ENCODE data around the gene UBE2I.
"Not testable (repeated sequence)": the region's sequence is repeated elsewhere in the genome, so short reads cannot be mapped to it uniquely, and the experiment has no call there.

Gene UBE2I

DNA sequence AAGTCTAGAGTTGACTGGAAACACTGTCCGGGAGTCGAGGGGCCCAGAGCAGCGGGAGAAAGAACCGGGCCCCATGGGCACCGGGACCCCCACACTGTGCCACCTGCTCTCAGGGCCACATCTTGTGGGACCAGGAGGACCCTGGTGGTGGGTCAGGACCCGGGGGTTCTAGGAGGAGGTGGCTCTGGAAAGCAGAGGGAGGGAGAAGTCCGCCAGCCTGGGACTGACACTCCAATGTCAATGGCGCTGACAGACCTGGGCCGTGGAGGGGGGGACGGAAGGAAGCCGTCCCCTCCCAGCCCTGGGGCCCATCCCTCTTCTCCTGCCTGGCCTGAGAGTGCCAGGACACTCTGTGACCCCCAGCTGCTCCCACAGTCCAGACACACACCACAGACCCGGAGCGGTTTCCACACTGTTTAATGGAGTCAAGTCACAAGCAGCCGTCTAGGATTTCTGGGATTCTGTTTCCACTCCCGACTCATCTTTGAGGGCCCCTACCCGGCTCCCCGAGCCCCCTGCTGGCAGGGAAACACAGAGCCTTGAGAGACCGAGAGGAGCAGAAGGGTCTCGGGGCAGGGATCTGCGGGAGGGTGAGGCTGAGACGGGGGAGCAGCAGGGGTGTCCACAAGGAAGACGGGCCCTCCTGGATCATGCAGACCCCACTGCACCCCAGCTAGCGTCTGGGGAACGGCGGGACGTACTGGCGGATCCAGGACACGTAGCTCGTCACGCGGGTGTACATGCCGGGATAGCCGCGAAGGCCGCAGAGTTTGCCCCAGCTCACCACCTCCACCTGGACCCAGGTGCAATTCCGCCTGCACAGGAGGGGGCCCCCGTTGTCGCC is 23.5 kb upstream of the UBE2I start:
- H3K4me1 ChIP-seq (ENCODE audit: control insufficient read depth in 1 of 2, insufficient read depth in 2 of 2, low read length in 2 of 2) = peaks cover 0 to 8% of the 10 kb centered on the region in 2 donors
- peaks cover 20 to 31% of the 10 kb centered on the region in 2 donors for H3K27me3 ChIP-seq (ENCODE audit: control insufficient read depth in 1 of 2, insufficient read depth in 2 of 2, low read length in 2 of 2)
- H3K27ac ChIP-seq (ENCODE audit: low read depth, low read length) = no peak overlapping the region
- H3K36me3 ChIP-seq (ENCODE audit: control insufficient read depth in 1 of 2, insufficient read depth in 2 of 2, low read length in 2 of 2) = no peaks in the 10 kb centered on the region
- H3K4me3 ChIP-seq (ENCODE audit: low read depth in 1 of 2, low read length in 2 of 2) = no peak overlapping the region
- H3K9ac ChIP-seq (ENCODE audit: low read depth in 1 of 2, low read length in 2 of 2) = no peak overlapping the region
- no peaks in the 10 kb centered on the region for H3K9me3 ChIP-seq (ENCODE audit: control insufficient read depth in 1 of 2, low read length in 2 of 2)

DNA sequence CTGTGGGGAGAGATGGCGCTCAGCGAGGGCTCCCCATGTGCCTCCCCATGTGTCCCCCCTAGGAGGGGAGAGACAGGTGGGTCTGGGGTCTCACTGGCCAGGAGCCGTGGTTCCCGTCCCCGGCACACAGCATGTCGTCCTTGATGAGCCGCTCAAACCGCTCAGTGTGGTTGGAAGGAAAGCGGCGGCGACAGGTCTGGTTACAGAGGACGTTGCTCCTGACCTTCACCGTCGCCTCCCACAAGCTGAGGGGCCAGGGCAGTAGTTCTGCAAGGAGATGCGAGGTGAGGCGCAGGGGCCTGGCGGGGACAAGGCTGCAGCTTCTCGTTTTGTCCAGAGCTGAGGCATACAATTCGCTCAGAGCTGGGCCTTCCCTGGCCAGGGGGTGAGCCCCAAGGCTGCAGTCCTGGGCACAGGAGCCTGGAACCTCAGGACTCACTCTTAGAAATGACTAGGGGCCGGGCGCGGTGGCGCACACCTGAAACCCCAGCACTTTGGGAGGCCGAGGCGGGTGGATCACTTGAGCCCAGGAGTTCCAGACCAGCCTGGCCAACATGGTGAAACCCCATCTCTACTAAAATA is 22.8 kb upstream of the UBE2I start:
- H3K27ac ChIP-seq (ENCODE audit: low read depth, low read length) = no peak overlapping the region
- no peaks in the 10 kb centered on the region for H3K9me3 ChIP-seq (ENCODE audit: control insufficient read depth in 1 of 2, low read length in 2 of 2)
- H3K9ac ChIP-seq (ENCODE audit: low read depth in 1 of 2, low read length in 2 of 2) = no peak overlapping the region
- no peak overlapping the region for H3K4me3 ChIP-seq (ENCODE audit: low read depth in 1 of 2, low read length in 2 of 2)
- H3K36me3 ChIP-seq (ENCODE audit: control insufficient read depth in 1 of 2, insufficient read depth in 2 of 2, low read length in 2 of 2) = no peaks in the 10 kb centered on the region
- H3K27me3 ChIP-seq (ENCODE audit: control insufficient read depth in 1 of 2, insufficient read depth in 2 of 2, low read length in 2 of 2) = peaks cover 20 to 31% of the 10 kb centered on the region in 2 donors
- H3K4me1 ChIP-seq (ENCODE audit: control insufficient read depth in 1 of 2, insufficient read depth in 2 of 2, low read length in 2 of 2) = peaks cover 0 to 15% of the 10 kb centered on the region in 2 donors

DNA sequence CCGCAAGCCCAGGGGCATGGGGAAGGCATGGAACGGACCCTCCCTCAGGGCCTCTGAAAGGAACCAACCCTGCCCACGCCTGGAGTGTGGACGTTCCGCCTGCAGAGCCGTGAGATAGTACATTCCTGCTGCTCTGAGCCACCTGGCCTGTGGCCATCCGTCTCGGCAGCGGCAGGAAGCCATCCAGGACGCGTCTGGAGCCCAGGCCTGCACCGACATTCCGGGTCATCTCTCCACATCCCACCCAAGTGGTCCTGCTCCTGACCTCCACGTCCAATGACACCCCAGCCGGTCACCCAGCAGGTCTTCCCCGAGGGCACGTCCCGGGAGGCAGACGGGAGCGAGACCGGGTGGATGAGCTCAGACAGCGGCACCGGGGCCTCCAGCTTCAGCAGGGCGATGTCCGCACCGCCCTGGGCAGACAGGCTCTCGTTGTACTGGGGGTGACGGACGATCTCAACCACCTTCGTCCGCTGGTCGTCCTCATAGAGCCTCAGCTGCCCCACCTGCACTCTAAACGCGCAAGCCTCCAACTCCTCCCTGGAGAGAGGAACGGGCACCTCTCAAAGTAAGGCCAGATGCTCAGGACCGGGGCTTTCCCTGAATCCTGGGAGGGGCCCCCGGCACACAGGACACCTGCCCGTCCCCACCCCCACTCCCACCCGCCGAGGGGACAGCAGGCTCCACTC is 21.3 kb upstream of the UBE2I start:
- Histone ChIP-seq H3K27me3 (ENCODE audit: control insufficient read depth in 1 of 2, insufficient read depth in 2 of 2, low read length in 2 of 2) (peaks cover 20 to 30% of the 10 kb centered on the region in 2 donors), H3K9ac (ENCODE audit: low read depth in 1 of 2, low read length in 2 of 2) (no peak overlapping the region), H3K9me3 (ENCODE audit: control insufficient read depth in 1 of 2, low read length in 2 of 2) (no peaks in the 10 kb centered on the region), H3K4me3 (ENCODE audit: low read depth in 1 of 2, low read length in 2 of 2) (no peak overlapping the region), H3K4me1 (ENCODE audit: control insufficient read depth in 1 of 2, insufficient read depth in 2 of 2, low read length in 2 of 2) (peaks cover 0 to 15% of the 10 kb centered on the region in 2 donors), H3K27ac (ENCODE audit: low read depth, low read length) (no peak overlapping the region), H3K36me3 (ENCODE audit: control insufficient read depth in 1 of 2, insufficient read depth in 2 of 2, low read length in 2 of 2) (no peaks in the 10 kb centered on the region)

DNA sequence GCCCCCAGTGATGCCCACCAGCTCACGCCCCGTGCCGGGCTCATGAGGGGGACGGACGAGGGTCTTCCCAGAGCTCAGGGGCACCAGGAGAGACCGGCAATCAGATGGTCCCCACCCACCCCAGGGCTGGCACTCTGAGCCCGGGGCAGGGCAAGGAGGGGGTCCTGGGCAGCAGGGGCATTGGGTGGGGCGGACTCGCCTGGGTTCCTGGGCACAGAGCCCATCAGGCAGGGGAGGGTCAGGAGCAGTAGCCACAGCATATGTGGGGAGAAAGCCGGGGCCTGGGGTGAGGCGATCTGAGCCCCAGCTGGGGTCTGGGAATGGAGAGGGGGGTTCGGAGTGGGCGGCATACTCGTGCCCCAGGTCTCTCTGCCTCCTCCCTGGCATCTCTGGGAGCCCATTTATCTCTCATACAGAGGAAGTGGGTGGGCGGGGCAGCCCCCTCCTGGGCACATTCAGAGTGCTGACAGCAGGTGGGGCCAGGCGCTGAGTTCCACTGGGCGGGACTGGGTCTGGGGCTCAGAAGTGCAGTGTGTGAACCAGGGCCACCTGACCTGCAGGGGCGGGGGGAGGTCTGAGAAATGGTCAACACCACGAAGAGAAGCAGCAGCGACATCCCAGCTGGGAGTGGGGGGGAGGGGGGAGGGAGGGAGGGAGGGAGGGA is 20.5 kb upstream of the UBE2I start:
- no peak overlapping the region for H3K9ac ChIP-seq (ENCODE audit: low read depth in 1 of 2, low read length in 2 of 2)
- peaks cover 0 to 15% of the 10 kb centered on the region in 2 donors for H3K4me1 ChIP-seq (ENCODE audit: control insufficient read depth in 1 of 2, insufficient read depth in 2 of 2, low read length in 2 of 2)
- no peaks in the 10 kb centered on the region for H3K9me3 ChIP-seq (ENCODE audit: control insufficient read depth in 1 of 2, low read length in 2 of 2)
- H3K4me3 ChIP-seq (ENCODE audit: low read depth in 1 of 2, low read length in 2 of 2) = no peak overlapping the region
- H3K36me3 ChIP-seq (ENCODE audit: control insufficient read depth in 1 of 2, insufficient read depth in 2 of 2, low read length in 2 of 2) = no peaks in the 10 kb centered on the region
- H3K27me3 ChIP-seq (ENCODE audit: control insufficient read depth in 1 of 2, insufficient read depth in 2 of 2, low read length in 2 of 2) = peaks cover 20 to 30% of the 10 kb centered on the region in 2 donors
- no peak overlapping the region for H3K27ac ChIP-seq (ENCODE audit: low read depth, low read length)

GRCh38 chr16:1289477-1289866 is 20.0 kb upstream of the UBE2I start:
- Histone ChIP-seq H3K4me1 (ENCODE audit: control insufficient read depth in 1 of 2, insufficient read depth in 2 of 2, low read length in 2 of 2) (peaks cover 0 to 15% of the 10 kb centered on the region in 2 donors), H3K27me3 (ENCODE audit: control insufficient read depth in 1 of 2, insufficient read depth in 2 of 2, low read length in 2 of 2) (peaks cover 20 to 30% of the 10 kb centered on the region in 2 donors), H3K9me3 (ENCODE audit: control insufficient read depth in 1 of 2, low read length in 2 of 2) (no peaks in the 10 kb centered on the region), H3K27ac (ENCODE audit: low read depth, low read length) (no peak overlapping the region), H3K4me3 (ENCODE audit: low read depth in 1 of 2, low read length in 2 of 2) (no peak overlapping the region), H3K36me3 (ENCODE audit: control insufficient read depth in 1 of 2, insufficient read depth in 2 of 2, low read length in 2 of 2) (no peaks in the 10 kb centered on the region), H3K9ac (ENCODE audit: low read depth in 1 of 2, low read length in 2 of 2) (no peak overlapping the region)

- H3K4me3 ChIP-seq (ENCODE audit: low read depth in 1 of 2, low read length in 2 of 2) = no peak overlapping the region
- no peaks in the 10 kb centered on the region for H3K9me3 ChIP-seq (ENCODE audit: control insufficient read depth in 1 of 2, low read length in 2 of 2)
- H3K9ac ChIP-seq (ENCODE audit: low read depth in 1 of 2, low read length in 2 of 2) = no peak overlapping the region
- H3K27me3 ChIP-seq (ENCODE audit: control insufficient read depth in 1 of 2, insufficient read depth in 2 of 2, low read length in 2 of 2) = peaks cover 20 to 30% of the 10 kb centered on the region in 2 donors
- no peaks in the 10 kb centered on the region for H3K36me3 ChIP-seq (ENCODE audit: control insufficient read depth in 1 of 2, insufficient read depth in 2 of 2, low read length in 2 of 2)
- no peak overlapping the region for H3K27ac ChIP-seq (ENCODE audit: low read depth, low read length)
- peaks cover 0 to 15% of the 10 kb centered on the region in 2 donors for H3K4me1 ChIP-seq (ENCODE audit: control insufficient read depth in 1 of 2, insufficient read depth in 2 of 2, low read length in 2 of 2)
Observed at GRCh38 chr16:1290063-1290501, 19.4 kb upstream of the UBE2I start.

DNA sequence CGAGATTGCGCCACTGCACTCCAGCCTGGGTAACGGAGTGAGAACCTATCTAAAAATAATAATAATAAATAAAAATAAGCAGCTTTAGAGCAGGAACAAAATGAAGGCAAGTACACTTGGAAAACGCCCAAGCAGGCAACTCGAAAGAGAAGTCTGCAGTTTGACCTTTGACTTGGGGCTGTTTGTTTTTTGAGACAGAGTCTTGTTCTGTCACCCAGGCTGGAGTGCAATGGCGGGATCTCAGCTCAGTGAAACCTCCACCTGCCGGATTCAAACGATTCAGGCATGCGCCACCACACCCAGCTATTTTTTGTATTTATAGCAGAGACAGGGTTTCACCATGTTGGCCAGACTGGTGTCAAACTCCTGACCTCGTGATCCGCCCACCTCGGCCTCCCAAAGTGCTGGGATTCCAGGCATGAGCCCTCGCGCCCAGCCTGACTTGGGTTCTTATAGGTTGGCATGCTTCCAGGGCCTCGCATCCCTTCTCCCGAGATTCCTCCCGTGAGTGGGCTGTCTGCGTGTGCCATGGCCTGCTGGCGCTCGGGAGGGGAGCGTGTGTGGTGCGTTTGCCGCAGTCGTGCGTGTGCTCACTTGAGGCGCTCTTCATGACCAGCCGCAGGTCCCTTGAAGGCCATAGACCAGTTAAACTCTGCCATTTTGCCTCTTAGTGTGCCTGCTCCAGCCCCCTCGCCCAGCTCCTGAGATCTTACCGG is 18.4 kb upstream of the UBE2I start:
- no peak overlapping the region for H3K4me3 ChIP-seq (ENCODE audit: low read depth in 1 of 2, low read length in 2 of 2)
- H3K36me3 ChIP-seq (ENCODE audit: control insufficient read depth in 1 of 2, insufficient read depth in 2 of 2, low read length in 2 of 2) = no peaks in the 10 kb centered on the region
- peaks cover 20 to 30% of the 10 kb centered on the region in 2 donors for H3K27me3 ChIP-seq (ENCODE audit: control insufficient read depth in 1 of 2, insufficient read depth in 2 of 2, low read length in 2 of 2)

GRCh38 chr16:1291576-1291974 is 17.9 kb upstream of the UBE2I start:
- Histone ChIP-seq H3K4me3 (ENCODE audit: low read depth in 1 of 2, low read length in 2 of 2) (no peak overlapping the region), H3K27ac (ENCODE audit: low read depth, low read length) (no peak overlapping the region), H3K27me3 (ENCODE audit: control insufficient read depth in 1 of 2, insufficient read depth in 2 of 2, low read length in 2 of 2) (peaks cover 20 to 30% of the 10 kb centered on the region in 2 donors), H3K9ac (ENCODE audit: low read depth in 1 of 2, low read length in 2 of 2) (no peak overlapping the region), H3K36me3 (ENCODE audit: control insufficient read depth in 1 of 2, insufficient read depth in 2 of 2, low read length in 2 of 2) (no peaks in the 10 kb centered on the region), H3K9me3 (ENCODE audit: control insufficient read depth in 1 of 2, low read length in 2 of 2) (no peaks in the 10 kb centered on the region), H3K4me1 (ENCODE audit: control insufficient read depth in 1 of 2, insufficient read depth in 2 of 2, low read length in 2 of 2) (peaks cover 0 to 15% of the 10 kb centered on the region in 2 donors)

More for the DNA sequence above, 18.4 kb upstream of the UBE2I start:
- Histone ChIP-seq H3K9ac (ENCODE audit: low read depth in 1 of 2, low read length in 2 of 2) (no peak overlapping the region), H3K27ac (ENCODE audit: low read depth, low read length) (no peak overlapping the region), H3K4me1 (ENCODE audit: control insufficient read depth in 1 of 2, insufficient read depth in 2 of 2, low read length in 2 of 2) (peaks cover 0 to 15% of the 10 kb centered on the region in 2 donors), H3K9me3 (ENCODE audit: control insufficient read depth in 1 of 2, low read length in 2 of 2) (no peaks in the 10 kb centered on the region)

DNA sequence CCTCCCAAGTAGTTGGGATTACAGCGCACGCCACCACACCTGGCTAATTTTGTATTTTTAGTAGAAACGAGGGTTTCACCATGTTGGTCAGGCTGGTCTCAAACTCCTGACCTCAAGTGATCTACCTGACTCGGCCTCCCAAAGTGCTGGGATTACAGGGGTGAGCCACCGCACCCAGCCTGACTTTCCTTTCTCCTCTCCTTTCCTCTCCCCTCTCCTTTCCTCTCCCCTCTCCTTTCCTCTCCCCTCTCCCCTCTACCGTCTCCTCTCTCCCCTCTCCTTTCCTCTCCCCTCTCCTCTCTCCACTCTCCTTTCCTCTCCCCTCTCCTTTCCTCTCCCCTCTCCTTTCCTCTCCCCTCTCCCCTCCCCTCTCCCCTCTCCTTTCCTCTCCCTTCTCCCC is 17.2 kb upstream of the UBE2I start:
- not testable (repeated sequence) for H3K36me3 ChIP-seq (ENCODE audit: control insufficient read depth in 1 of 2, insufficient read depth in 2 of 2, low read length in 2 of 2); H3K9me3 ChIP-seq (ENCODE audit: control insufficient read depth in 1 of 2, low read length in 2 of 2); H3K4me3 ChIP-seq (ENCODE audit: low read depth in 1 of 2, low read length in 2 of 2); H3K27ac ChIP-seq (ENCODE audit: low read depth, low read length); H3K9ac ChIP-seq (ENCODE audit: low read depth in 1 of 2, low read length in 2 of 2)
- peaks cover 4 to 15% of the 10 kb centered on the region in 2 donors for H3K4me1 ChIP-seq (ENCODE audit: control insufficient read depth in 1 of 2, insufficient read depth in 2 of 2, low read length in 2 of 2)
- H3K27me3 ChIP-seq (ENCODE audit: control insufficient read depth in 1 of 2, insufficient read depth in 2 of 2, low read length in 2 of 2) = peaks cover 20 to 28% of the 10 kb centered on the region in 2 donors
